HG03378 (cell line): ENCODE measurements around the gene THRB.
"Not testable (repeated sequence)": the region's sequence is repeated elsewhere in the genome, so short reads cannot be mapped to it uniquely, and the experiment has no call there.

ENCODE experiments used
- ATAC-seq: cut with Tn5 transposase; IDR thresholded peaks from one replicate; pipeline ENCODE4 v1.9.1; 2021; ENCODE audit warnings: mild to moderate bottlenecking, moderate library complexity; ENCODE audit not compliant: unreplicated experiment

THRB gene

DNA sequence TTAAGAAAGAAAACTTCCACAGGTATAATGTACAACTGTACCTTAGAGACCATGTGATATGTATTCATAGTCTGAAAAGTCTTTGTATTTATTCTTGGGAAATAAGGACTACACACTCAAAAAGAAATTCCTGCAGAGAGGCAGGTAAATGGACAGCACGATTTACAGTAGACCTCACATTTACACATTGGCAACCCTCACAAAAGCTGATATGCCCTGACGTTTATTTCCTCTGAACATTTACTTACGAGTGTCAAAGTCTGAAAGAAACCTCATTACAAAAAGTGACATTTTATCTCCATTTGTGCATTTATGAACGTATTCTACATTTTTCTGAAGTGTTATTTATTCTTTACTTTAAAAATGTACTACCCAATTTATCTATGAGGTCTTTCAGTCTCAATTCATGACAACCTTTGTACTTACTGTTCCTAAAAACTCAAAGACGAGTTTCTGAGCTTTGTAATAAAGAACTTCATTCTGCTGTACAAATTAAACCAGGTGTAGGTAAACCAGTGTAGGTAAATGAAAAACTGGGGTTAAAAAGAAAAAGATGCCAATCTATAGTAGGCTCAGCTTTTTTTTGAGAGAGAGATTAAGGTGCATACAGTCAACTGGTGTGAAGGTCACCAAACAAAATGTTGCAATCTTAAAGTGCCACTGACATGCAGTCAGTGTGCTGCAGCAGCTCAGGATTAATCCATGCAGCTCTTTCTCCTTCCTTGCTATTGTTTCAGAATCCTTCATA lies 44.3 kb downstream of the THRB start:
- no peak for ATAC-seq

GRCh38 chr3:24447836-24448235 lies 46.8 kb downstream of the THRB start:
- no peak for ATAC-seq

DNA sequence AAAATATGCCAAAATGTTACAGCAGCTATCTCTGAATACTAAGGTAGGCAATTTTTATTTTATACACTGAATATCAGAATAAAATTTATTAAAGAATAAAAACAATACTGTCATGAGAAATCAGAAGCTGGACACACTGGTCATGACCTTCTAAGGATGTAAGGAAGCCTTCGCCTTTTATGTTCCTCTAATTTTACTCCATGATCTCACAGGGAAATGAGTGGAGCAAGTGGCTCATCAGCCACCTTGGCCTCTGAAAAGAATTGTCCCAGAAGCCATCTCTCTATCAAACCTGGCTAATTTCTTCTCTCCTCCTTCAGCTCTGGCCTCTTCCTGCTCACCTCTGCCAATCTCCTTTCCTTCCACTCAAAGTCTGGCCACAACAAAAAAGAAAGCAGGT lies 48.6 kb downstream of the THRB start:
- no peak for ATAC-seq

DNA sequence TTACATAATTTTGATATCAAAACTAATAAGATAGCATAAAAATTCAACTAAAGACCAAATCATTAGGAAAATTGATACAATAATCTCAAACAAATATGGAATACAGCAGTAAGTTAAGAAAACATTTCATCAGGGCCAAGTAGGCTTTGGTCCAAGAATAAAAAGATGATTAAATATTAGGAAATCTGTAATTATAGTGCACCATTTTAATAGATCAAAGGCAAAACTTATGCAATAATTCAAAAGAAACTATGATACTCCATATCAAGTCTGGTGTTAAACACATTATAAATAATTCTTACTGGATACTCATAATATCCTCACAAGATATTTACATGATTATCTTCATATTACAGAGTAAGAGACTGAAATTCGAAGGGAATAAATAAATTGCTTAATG lies 51.2 kb downstream of the THRB start:
- ATAC-seq, result no peak

GRCh38 chr3:24440760-24441464 lies 53.7 kb downstream of the THRB start:
- ATAC-seq, result no peak

DNA sequence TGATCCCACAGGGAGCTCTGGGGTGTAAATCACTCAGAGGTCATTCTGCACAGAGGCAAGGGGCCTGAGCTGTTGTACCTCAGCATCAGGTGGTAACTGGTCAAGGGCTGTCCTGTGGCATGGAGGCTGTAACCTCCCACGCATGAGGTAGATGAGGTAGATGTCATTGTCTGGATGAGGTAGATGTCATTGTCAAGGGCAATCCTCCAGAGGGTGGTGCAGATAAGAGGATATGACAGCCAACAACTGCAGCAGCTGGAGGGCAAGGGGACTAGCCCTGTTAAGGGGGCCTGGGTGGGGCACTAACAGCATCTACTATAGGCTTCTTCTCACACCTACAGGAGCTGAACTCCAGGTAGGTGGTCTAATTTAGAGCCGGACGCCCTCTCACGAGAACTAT lies 55.6 kb downstream of the THRB start:
- ATAC-seq, result no peak

GRCh38 chr3:24437326-24437725 lies 57.3 kb downstream of the THRB start:
- ATAC-seq, result no peak

- no peak for ATAC-seq
These were observed 59.1 kb downstream of the THRB start for GRCh38 chr3:24435584-24435983.

DNA sequence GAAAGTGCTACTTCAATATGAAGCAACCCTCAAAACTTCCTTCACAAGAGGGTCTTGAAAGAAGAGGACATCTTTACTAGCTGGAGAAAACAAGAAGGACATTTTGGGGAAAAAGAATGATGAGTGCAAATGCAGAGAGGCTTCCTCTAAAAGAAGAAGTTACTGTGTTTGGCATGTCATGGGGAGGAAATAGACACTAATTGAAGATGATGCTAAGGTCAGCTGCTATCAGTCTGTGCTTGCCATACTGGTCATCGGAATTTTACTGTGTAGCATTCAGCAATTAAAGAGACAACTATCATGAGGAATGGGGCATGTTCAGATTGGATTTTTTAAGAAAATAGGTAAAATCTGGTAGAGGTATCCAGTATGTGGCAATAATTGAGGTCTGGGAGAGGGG lies 60.0 kb downstream of the THRB start:
- ATAC-seq, result no peak

- no peak for ATAC-seq
These were observed 60.6 kb downstream of the THRB start for GRCh38 chr3:24433838-24434591.

- no peak for ATAC-seq
These were observed 61.7 kb downstream of the THRB start for GRCh38 chr3:24432989-24433388.

GRCh38 chr3:24428481-24428880 lies 66.2 kb downstream of the THRB start:
- ATAC-seq, result no peak

GRCh38 chr3:24426896-24427295 lies 67.8 kb downstream of the THRB start:
- no peak for ATAC-seq

DNA sequence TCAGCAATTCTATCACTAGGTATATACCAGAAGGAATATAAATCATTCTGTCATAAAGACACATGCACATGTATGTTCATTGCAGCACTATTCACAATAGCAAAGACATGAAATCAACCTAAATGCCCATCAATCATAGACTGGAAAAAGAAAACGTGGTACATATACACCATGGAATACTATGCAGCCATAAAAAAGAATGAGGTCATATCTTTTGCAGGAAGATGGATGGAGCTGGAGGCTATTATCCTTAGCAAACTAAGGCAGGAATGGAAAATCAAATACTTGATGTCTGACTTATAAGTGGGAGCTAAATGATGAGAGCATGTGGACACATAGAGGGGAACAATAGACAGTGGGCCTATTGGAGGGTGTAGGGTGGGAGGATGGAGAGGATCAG lies 73.8 kb downstream of the THRB start:
- not testable (repeated sequence) for ATAC-seq

DNA sequence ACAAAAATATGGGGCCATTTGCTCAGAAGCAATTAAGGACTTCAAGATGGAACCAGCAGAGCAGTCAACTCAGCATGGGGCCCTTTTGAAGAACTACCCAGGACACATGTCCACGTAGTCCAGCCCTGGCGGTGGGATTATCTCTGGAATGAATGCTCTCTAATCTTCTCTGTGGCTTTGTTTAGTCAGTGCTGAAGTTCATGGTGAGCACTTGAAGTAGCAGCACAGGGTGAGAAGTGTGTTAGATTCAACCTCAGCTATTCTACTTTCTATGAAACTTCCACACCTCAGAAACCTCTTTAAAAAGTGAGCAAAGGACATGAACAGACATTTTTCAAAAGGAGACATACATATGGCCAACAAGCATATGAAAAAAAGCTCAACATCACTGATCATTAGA lies 74.4 kb downstream of the THRB start:
- ATAC-seq, result no peak

DNA sequence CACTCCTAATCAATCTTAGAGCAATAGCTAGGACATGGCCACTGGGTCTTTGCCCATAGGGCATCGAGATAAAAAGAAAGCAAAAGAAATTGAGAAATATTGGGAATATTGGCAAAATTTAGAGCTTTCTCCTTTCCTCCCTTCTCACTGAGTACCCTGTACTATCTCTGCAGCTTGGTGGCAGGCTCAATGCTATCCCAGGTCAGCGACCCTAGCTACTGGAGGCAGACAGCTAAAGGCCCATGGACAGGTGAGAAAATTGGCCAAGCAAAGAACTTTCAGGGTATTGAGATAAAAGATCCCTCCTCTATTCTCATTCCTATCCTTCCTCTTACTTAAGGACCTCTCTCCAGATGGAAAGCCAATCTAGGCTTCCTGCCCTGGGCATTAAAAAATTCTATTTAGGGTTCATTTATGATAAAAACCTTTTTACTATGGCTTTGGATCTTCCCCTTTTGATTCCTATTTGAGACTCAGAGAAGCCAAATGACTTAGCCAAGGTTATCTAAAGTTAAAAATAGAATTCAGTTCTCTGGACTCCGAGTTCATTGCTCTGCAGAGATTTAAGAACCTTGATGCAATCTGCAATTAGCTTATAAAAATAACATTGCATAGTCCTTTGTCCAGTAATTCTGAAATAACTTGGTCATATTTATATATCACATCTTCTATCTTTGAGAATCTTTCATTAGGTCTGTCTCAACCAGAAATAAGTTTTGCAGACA lies 75.4 kb downstream of the THRB start:
- ATAC-seq, result no peak

DNA sequence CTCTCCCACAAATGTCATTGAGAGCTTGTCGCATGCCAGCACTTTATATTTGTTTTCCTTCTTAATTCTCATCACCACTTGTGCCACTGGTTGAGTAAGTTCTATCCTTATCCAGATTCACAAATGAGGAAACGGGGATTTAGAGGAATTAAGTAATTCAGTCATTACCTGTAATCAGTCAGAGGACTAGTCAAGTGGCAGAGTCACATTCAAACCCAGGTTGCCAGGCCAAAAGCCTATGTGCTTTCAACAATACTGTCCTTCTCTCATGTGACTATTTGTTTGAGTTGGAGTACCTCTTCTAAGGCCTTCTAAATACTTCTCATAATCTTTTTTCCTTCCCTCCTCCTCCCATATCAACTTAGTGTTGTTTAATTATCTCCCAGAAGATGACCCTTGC lies 76.9 kb downstream of the THRB start:
- ATAC-seq, result no peak

- ATAC-seq, result no peak
These were observed 78.4 kb downstream of the THRB start for GRCh38 chr3:24416224-24416623.

DNA sequence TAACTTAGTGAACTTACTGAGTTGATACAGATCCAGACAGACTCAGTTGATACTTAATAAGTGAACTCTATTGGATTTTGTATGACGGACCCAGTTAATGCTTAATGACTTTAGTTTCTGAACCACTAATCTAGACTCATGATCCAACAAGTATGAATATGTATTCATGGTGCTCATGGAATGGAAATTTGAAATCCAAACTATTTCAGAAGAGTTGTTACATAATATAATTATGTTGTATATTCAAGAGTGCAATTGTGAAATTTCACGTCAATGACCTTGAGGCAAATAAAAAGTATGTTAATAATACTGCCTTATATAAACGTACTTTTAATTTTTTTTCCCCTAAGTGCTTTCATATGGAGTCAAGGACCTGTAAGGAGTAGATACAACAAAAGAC lies 78.8 kb downstream of the THRB start:
- ATAC-seq, result no peak

DNA sequence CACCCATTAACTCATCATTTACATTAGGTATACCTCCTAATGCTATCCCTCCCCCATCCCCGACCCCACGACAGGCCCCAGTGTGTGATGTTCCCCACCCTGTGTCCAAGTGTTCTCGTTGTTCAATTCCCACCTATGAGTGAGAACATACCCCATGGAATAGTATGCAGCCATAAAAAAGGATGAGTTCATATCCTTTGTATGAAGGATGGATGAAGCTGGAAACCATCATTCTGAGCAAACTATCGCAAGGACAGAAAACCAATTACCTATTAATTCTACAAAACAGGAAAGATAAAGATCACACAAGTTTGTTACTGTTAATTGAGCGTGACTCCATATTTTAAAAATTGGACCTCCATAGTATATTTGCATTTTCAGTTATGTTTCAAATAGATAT lies 81.0 kb downstream of the THRB start:
- ATAC-seq, result not testable (repeated sequence)

GRCh38 chr3:24410860-24411259 lies 83.8 kb downstream of the THRB start:
- no peak for ATAC-seq
